Measurements from ENCODE around the gene MSANTD1.

The MSANTD1 gene

DNA sequence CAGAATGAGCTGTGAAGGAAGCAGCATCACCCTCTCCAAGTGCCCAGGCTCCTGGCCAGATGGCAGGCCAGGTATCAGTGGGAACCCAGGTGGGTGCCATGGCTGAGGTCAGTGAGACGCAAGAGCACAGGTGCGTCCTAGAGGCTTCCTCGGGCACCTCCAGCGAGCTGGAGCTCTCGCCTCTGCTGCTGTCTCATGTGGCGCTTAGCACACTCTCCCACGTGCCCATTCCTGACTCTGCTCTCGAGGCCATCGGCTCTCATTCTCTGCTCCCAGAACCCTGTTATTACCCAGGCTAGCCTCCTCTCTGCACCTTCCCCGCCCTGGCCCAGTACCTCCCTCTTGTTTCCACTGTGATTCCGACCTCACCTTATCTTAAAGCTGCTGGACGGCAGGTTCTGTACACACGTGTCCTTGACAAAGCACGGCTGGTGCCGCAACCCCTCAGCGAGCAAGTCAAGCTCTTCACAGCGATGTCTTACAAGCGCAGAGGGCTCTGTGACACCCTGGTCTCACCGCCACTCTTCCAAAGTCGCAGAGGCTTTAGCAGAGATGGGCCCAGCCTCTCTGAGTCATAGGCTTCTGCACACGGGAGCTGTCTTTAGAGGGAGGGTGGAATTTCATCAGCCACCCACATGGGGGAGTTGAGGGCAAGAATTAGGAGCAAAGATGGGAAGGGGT, 15.4 kb upstream of the MSANTD1 start:
- no peak for DNase-seq (ENCODE audit: low spot score)

DNA sequence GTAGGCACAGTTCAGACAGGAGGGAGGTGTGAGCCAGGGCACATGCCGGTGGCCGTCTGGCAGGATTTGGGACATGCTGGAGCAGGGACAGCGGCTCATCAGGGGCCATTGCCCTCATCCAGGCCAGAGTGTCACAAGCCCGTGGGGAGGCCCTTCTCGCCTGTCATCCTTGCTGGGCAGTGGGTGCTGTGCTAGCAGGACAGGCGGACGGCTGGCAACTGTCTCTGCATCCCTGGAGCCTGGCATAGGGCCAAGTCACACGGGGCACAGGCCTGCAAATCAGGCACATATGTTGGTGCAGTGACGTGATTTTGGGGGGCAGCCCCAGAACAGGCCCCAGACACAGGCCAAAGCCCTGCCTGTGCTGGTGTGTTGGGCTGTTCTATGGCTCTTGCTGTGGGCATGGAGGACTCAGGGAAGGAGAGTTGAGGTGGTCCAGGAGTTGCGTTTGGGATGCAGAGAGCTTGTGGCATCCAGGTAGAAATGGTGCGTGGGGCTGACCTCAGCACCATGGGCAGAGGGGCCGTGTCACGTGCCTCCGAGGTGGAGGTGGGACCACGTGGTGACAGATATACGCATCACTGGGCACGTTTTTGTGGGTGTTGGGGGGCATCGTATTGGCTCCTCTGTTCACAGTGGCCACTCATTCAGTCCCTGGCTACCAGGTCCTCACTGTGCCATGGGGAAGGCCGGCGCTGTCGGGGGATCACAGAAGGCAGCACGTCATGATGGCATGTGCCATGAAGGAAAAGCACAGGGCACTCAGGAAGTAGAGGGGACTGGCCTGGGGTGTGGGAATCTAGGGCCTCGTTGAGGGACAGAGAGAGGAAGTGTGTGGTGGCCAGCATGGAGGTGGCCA, 14.6 kb upstream of the MSANTD1 start:
- no peak for DNase-seq (ENCODE audit: low spot score)

DNA sequence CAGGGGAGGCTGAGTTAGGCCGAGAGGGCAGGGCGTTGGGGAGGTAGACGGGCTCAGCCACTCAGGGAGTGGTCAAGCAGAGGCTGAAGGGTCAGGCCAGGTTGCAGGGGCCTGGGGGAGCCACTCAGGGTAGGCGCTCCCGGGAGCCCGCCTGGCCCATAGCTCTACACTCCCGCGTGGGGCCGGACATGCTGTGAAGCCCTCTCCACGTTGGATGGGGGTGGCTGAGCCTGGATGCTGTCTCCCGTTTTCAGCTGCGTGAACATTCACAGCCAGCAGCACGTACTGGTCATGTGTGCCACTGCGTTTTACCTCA, 14.0 kb upstream of the MSANTD1 start:
- DNase-seq (ENCODE audit: low spot score) = no peak

DNA sequence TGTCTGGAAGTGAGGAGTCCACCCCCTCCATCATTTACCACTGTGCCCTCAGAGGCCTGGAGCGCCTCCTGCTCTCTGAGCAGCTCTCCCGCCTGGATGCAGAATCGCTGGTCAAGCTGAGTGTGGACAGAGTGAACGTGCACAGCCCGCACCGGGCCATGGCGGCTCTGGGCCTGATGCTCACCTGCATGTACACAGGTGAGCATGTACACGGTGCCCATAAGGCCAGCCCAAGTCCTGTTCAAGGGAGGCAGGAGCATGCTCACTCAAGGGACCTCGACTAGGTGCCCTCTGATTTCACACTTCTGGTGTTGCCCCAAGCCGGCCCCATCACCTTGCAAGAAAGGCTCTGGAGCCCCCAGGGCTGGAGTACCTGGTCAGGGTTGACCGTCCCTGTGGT, 13.4 kb upstream of the MSANTD1 start:
- no peak for DNase-seq (ENCODE audit: low spot score)

DNA sequence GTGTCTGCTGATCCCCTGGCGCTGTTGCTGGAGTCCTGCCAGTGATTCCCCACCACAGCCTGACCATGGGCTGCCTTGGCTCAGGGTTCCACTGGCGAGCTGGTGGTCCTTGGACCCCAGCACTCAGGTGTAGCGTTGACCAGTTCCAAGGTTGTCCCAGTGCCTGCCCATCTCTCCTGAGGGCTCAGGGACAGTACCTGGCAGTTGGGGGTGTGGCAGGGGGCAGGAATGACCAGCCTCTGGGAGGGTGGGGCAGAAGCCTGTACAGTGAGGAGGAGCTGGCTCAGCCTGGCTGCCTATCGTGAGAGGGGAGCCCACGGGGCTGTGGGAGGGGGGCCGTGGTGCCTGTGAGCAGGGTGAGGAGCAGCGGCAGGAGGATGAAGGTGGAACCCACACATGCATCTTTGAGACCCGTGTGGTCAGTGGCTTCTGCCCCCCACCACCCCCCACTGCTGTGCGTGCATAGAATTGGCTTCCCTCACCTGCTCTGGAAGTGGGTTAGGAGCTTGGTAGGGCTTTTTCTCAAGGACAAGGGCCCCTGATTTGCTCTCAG, 12.6 kb upstream of the MSANTD1 start:
- no peak for DNase-seq (ENCODE audit: low spot score)

DNA sequence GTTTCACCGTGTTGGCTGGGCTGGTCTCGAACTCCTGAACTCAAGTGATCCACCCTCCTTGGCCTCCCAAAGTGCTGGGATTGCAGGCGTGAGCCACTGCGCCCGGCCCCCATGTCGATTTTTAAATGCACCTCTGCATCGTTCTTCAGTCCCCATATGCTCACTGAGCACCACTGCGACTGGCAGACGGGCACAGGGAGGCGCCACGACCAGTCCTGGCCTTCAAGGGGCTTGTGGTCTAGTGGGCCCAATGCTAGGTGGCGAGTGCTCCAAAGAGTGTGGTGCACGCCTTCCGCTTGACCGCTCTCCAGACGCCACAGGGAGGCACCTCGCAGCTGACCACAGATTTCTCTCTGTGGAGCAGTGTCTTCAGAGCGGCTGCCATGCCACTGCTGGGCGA, 11.7 kb upstream of the MSANTD1 start:
- no peak for DNase-seq (ENCODE audit: low spot score)

DNA sequence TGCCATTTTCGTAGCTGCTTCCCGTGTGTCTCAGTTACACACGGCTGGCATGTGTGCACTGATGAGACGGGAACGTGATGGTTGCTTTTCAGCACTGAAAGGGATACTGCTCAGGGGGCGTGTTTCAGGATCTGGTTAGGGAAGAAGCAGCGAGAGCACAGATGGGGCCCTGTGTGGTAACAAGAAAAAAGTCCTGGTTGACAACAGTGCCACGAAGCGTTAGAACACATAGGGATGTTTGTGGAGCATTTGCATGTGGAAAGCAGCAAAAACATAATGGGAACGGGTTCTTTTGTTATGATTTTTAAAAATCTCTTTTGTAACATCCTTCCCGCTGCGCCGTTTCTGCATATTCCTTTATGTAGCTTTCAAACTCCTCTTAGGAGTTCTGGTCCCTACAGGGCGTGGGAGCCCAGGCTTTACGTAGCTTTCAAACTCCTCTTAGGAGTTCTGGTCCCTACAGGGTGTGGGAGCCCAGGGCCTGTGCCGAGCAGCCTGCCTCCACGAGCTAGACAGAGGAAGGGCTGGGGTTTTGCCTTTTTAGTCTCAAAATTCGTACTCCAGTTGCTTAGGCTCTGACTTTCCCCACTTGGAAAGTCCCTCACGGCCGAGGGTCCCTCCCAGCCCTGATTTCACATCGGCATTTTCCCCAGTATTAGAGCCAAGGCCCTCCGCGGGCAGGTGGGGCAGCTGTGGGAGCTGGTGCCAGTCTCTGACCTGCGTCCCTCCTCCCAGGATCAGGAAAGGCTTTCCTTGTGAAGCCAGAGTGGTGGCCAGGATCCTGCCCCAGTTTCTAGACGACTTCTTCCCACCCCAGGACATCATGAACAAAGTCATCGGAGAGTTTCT, 11.0 kb upstream of the MSANTD1 start:
- DNase-seq (ENCODE audit: low spot score) = no peak

DNA sequence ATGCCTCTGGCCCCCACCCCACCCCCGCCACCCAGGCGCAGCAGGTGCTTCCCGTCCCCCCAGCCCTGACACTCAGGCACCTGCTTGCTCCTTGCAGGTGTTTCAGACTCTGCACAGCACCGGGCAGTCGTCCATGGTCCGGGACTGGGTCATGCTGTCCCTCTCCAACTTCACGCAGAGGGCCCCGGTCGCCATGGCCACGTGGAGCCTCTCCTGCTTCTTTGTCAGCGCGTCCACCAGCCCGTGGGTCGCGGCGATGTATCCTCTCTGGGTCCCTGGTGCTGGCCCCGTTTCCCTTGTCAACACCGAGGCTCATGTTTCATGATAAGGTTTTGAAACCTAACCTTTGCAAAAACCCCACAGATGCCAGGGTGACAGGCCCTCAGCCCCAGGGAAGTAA, 10.2 kb upstream of the MSANTD1 start:
- DNase-seq (ENCODE audit: low spot score) = no peak

DNA sequence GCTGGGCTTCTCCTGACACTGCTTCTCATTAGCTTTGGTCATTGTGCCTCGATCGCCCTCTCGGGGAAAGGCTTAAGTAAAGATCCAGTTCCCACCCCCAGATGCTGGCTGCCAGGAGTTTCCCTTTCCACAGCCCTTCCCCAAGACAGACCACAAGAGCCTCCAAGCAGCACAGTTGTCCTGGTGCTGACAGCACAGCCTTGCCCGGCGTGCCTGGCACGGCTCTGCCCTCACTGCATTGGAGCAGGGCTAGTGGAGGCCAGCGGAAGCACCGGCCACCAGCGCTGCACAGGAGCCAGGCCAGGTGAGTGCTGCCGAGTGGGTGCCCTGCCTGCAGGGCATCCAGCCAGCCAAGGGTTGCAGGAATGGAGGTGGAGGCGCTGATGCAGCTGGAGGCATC, 9.7 kb upstream of the MSANTD1 start:
- DNase-seq (ENCODE audit: low spot score) = no peak

DNA sequence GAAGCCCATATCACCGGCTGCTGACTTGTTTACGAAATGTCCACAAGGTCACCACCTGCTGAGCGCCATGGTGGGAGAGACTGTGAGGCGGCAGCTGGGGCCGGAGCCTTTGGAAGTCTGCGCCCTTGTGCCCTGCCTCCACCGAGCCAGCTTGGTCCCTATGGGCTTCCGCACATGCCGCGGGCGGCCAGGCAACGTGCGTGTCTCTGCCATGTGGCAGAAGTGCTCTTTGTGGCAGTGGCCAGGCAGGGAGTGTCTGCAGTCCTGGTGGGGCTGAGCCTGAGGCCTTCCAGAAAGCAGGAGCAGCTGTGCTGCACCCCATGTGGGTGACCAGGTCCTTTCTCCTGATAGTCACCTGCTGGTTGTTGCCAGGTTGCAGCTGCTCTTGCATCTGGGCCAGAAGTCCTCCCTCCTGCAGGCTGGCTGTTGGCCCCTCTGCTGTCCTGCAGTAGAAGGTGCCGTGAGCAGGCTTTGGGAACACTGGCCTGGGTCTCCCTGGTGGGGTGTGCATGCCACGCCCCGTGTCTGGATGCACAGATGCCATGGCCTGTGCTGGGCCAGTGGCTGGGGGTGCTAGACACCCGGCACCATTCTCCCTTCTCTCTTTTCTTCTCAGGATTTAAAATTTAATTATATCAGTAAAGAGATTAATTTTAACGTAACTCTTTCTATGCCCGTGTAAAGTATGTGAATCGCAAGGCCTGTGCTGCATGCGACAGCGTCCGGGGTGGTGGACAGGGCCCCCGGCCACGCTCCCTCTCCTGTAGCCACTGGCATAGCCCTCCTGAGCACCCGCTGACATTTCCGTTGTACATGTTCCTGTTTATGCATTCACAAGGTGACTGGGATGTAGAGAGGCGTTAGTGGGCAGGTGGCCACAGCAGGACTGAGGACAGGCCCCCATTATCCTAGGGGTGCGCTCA, 8.7 kb upstream of the MSANTD1 start:
- no peak for DNase-seq (ENCODE audit: low spot score)

DNA sequence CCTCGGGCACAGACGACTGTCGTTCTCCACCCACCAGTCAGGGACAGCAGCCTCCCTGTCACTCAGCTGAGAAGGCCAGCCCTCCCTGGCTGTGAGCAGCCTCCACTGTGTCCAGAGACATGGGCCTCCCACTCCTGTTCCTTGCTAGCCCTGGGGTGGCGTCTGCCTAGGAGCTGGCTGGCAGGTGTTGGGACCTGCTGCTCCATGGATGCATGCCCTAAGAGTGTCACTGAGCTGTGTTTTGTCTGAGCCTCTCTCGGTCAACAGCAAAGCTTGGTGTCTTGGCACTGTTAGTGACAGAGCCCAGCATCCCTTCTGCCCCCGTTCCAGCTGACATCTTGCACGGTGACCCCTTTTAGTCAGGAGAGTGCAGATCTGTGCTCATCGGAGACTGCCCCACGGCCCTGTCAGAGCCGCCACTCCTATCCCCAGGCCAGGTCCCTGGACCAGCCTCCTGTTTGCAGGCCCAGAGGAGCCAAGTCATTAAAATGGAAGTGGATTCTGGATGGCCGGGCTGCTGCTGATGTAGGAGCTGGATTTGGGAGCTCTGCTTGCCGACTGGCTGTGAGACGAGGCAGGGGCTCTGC, 7.9 kb upstream of the MSANTD1 start:
- DNase-seq (ENCODE audit: low spot score) = no peak

DNA sequence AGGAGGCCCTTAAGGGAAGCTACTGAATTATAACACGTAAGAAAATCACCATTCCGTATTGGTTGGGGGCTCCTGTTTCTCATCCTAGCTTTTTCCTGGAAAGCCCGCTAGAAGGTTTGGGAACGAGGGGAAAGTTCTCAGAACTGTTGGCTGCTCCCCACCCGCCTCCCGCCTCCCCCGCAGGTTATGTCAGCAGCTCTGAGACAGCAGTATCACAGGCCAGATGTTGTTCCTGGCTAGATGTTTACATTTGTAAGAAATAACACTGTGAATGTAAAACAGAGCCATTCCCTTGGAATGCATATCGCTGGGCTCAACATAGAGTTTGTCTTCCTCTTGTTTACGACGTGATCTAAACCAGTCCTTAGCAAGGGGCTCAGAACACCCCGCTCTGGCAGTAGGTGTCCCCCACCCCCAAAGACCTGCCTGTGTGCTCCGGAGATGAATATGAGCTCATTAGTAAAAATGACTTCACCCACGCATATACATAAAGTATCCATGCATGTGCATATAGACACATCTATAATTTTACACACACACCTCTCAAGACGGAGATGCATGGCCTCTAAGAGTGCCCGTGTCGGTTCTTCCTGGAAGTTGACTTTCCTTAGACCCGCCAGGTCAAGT, 6.9 kb upstream of the MSANTD1 start:
- DNase-seq (ENCODE audit: low spot score) = no peak

DNA sequence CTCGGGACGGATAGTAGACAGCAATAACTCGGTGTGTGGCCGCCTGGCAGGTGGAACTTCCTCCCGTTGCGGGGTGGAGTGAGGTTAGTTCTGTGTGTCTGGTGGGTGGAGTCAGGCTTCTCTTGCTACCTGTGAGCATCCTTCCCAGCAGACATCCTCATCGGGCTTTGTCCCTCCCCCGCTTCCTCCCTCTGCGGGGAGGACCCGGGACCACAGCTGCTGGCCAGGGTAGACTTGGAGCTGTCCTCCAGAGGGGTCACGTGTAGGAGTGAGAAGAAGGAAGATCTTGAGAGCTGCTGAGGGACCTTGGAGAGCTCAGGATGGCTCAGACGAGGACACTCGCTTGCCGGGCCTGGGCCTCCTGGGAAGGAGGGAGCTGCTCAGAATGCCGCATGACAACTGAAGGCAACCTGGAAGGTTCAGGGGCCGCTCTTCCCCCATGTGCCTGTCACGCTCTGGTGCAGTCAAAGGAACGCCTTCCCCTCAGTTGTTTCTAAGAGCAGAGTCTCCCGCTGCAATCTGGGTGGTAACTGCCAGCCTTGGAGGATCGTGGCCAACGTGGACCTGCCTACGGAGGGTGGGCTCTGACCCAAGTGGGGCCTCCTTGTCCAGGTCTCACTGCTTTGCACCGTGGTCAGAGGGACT, 5.7 kb upstream of the MSANTD1 start:
- DNase-seq (ENCODE audit: low spot score) = no peak

DNA sequence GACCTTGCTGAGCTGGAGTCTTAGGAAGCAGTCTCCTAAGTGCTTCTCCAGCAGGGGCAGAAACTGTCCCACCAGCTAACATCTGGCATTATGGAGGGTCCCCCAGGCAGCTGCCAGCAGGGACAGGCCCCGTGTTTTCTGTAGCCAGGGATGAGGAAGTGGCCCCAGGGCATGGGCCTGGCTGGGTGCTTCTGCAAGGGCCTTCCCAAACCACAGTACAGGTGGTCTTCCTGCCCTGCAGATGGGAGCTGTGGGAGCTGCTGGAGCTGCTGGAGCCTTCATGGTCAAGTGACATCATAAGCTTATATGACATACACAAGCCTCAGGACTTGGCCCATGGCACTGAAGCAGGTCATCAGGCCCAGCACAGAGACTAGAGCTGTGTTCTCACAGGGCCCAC, 5.0 kb upstream of the MSANTD1 start:
- DNase-seq (ENCODE audit: low spot score) = no peak

DNA sequence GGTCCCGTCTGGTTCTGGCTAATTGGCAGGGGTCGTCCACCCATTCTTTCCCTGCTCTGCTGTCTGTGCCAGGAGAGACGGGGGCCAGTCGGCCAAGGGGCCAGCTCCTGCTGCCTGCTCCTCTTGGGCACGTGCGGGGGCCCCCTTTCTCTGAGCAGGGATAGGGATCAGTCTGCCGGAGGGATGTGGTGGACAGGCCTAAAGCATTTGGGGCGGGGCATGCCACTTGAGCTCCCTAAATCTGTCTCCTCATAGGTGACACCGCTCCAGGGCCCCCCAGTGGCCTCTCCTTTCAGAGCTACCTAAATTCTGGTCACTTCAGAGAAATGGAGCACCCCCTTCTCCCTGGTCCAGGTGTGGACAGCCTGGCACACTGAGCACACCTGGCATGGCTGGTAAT, 4.2 kb upstream of the MSANTD1 start:
- no peak for DNase-seq (ENCODE audit: low spot score)

DNA sequence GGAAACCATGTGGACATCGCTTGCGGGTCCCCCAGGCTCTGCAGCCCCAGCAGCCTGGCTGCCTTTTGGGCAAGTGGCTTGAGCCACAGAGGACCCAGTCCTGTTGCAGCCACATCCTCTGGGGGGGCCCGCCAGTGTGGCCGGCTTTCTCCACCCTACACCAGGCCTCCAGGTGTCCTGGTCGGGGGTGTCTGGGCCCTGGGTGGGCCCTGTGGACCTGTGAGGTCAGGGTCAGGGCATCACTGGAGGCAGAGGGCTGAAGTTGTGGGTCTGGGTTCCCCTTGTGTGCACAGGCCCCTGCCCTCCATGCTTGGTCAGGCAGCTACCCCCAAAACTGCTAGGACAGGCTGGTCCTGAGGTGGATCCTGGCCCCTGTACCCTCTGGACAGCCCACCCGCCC, 3.3 kb upstream of the MSANTD1 start:
- DNase-seq (ENCODE audit: low spot score) = no peak

DNA sequence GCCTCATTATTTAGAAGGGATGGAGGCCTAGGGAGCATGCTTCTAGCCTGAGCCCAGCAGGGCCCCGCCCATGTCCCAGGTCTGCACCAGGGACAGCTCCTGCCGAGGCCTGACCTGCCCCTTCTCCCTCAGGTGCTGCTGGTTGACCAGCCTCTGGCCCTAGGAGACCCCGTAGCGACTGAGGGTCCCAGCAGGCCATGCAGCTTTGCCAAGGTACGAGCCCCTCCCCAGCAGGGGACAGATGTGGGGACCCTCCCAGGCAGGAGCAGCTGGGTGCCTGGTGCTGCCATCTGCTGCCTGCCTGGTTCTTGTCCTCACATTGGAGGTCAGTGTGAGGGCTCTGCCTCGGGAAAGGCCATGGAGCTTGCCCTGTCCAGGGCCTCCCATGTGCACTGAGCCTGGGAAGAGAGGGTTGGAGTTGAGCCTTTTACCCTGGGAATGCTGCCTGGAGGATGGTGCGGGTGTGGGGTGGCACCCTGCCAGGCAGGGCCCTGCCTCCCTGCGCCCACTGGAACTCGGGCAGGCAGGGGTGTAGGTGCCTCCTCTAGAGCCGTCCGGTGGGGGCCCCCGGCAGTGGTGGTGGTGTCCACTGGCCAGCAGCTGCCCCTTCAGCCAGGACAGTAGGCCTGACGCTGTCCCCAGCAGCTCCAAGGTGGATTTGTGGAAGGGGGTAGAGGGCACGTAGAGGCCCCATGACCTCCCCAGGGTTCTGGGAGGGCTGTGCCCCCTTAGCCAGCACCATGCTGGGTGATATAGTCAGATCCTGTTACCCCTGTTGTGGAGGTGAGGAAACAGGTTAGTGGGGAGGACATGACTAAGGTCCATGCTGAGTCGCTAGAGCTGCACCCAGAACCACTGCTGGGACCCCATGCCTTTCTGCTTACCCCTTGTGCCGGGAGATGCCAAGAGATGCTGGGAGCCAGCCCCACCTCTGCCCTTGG, 2.2 kb upstream of the MSANTD1 start:
- no peak for DNase-seq (ENCODE audit: low spot score)

DNA sequence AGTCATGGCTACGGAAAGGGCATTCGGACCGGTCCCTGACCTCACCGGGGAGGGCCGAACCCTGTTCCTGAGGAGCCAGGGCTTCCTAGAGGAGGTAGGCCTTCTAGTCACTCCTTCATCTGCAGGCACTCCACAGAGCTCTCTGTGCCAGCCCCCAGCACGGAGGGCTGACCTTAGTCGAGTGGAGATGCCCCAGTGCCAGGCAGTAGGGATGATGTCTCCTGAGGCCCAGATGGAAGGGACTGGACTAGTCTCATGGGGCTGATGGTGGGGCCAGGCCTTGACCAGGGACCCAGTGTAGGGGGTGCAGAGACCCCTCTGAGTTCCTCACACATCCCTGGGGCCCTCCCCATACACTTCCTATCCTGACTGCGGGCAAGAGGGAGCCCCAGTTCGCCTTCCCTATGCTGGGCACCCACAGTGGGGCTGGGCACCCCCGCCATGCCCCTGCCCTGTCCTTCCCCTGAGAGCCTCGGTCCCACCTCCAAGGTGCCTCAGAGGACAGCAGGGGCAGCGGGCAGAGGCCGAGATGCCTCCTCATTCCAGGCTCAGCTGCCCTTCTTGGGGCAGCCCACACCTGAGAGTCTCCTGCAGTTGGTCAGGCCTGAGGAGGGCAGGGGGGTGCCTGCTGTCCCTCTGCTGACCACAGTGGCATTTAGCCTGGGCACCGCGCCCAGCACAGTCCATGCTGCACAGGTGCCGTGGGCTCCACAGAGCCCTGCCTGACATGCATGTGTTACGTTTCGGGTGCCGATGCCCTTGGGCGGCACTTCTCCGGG, 1.4 kb upstream of the MSANTD1 start:
- no peak for DNase-seq (ENCODE audit: low spot score)
